ENCODE measurements around the gene THAP4. TPM values are rescaled to one million over a fixed set of nuclear protein-coding genes. Genes with fewer than 3 reads are reported as not detected.
A peak's percentile ranks its signal among the peaks of the same experiment; 100 is the strongest.

THAP4 gene
- total and polyA plus RNA-seq, 8 donors = 22.4 to 42.9 (median 27.1) TPM

- Histone ChIP-seq H3K27ac (no peak overlapping the region), H3K9me3 (no peaks in the 10 kb centered on the region), H3K4me3 (no peak overlapping the region), H3K4me1 (no peaks in the 10 kb centered on the region), H3K27me3 (no peaks in the 10 kb centered on the region), H3K36me3 (no peaks in the 10 kb centered on the region)
- FAIRE-seq = no peak
- DNase-seq = no peak
- ATAC-seq = no peak
- WGBS, 2 donors = 69 to 77% methylated on average over 12 of the region's 12 CpGs
- intact Hi-C loops (cut with DNase I) = no loop called here
- TF ChIP-seq, protein P1, sequence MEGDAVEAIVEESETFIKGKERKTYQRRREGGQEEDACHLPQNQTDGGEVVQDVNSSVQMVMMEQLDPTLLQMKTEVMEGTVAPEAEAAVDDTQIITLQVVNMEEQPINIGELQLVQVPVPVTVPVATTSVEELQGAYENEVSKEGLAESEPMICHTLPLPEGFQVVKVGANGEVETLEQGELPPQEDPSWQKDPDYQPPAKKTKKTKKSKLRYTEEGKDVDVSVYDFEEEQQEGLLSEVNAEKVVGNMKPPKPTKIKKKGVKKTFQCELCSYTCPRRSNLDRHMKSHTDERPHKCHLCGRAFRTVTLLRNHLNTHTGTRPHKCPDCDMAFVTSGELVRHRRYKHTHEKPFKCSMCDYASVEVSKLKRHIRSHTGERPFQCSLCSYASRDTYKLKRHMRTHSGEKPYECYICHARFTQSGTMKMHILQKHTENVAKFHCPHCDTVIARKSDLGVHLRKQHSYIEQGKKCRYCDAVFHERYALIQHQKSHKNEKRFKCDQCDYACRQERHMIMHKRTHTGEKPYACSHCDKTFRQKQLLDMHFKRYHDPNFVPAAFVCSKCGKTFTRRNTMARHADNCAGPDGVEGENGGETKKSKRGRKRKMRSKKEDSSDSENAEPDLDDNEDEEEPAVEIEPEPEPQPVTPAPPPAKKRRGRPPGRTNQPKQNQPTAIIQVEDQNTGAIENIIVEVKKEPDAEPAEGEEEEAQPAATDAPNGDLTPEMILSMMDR (IDR thresholded peaks at IDR 0.05) = no peak
Observed at GRCh38 chr2:241551599-241551997, 85.4 kb downstream of the THAP4 start.

GRCh38 chr2:241550616-241551580, 86.1 kb downstream of the THAP4 start:
- peak in 1 of 4 donors; percentile 14 for ATAC-seq
- DNase-seq = peak in 1 of 6 donors; percentile 28
- WGBS, 2 donors = 81 to 87% methylated on average over 21 of the region's 21 CpGs

DNA sequence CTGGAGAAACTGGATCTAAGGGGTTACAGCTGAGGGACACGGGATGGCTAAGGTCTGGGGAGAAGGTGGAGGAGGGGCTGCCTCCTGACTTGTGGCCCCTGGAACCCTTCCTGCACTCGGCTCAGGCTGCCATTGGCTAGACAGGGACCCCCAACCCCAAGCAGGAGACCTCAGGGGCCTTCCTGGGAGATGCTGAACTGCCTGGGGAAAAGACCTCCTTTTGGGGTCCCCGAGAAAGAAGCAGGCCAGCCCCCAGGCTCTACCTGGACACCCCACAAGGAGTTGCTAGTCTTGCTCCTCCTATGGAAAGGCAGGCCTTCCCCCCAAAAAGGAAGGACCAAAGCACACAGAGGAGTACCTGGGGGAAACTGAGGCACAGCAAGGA, 88.5 kb downstream of the THAP4 start:
- Histone ChIP-seq H3K4me1 (no peaks in the 10 kb centered on the region), H3K4me3 (no peak overlapping the region), H3K36me3 (no peaks in the 10 kb centered on the region), H3K9me3 (no peaks in the 10 kb centered on the region), H3K27me3 (no peaks in the 10 kb centered on the region), H3K27ac (no peak overlapping the region)
- intact Hi-C loops (cut with DNase I) = no loop called here
- DNase-seq (peak in 1 of 6 donors; percentile 25), ATAC-seq (no peak), FAIRE-seq (no peak)
- TF ChIP-seq, protein P1 (IDR thresholded peaks at IDR 0.05) = no peak
- 74 to 85% methylated on average over 3 of the region's 3 CpGs for WGBS, 2 donors

More at GRCh38 chr2:241550616-241551580, 86.1 kb downstream of the THAP4 start:
- H3K4me3 ChIP-seq = no peak overlapping the region
- intact Hi-C loops (cut with DNase I) = no loop called here
- FAIRE-seq = no peak
- TF ChIP-seq, protein P1 (IDR thresholded peaks at IDR 0.05) = no peak
- no peaks in the 10 kb centered on the region for H3K36me3 ChIP-seq
- no peaks in the 10 kb centered on the region for H3K4me1 ChIP-seq
- no peaks in the 10 kb centered on the region for H3K27me3 ChIP-seq
- no peaks in the 10 kb centered on the region for H3K9me3 ChIP-seq
- H3K27ac ChIP-seq = no peak overlapping the region

GRCh38 chr2:241547781-241548450, 89.0 kb downstream of the THAP4 start:
- TF ChIP-seq, protein P1 (IDR thresholded peaks at IDR 0.05) = no peak

More at GRCh38 chr2:241547781-241548450, 89.0 kb downstream of the THAP4 start:
- H3K4me3 ChIP-seq = no peak overlapping the region
- ATAC-seq (no peak), DNase-seq (peak in 1 of 6 donors; percentile 64), FAIRE-seq (no peak)
- intact Hi-C loops (cut with DNase I) = no loop called here
- H3K4me1 ChIP-seq = no peaks in the 10 kb centered on the region
- H3K27me3 ChIP-seq = no peaks in the 10 kb centered on the region
- no peaks in the 10 kb centered on the region for H3K36me3 ChIP-seq
- no peaks in the 10 kb centered on the region for H3K9me3 ChIP-seq
- H3K27ac ChIP-seq = no peak overlapping the region
- WGBS, 2 donors = 88 to 90% methylated on average over 16 of the region's 16 CpGs
